K562 treated with DMSO at 1 percent for 24 hours (cell line): Measurements from ENCODE around the gene HOTAIR. TPM values are rescaled to one million over a fixed set of nuclear protein-coding genes. Genes with fewer than 3 reads are reported as not detected.

Experiments
- total RNA-seq: library from RNA; unstranded; fragments of 300-600 nt; gene quantifications from 2 replicates; pipeline ENCODE4 v1.2.3, GENCODE V29; 2022; ENCODE audit warnings: low read depth; ENCODE audit not compliant: insufficient read depth

The HOTAIR gene
- not detected in 2 replicates for total RNA-seq

GRCh38 chr12:53974084-53975063, at the start of gene HOTAIR:
Gene HOTAIR (minus strand): TSS chr12:53974954.

GRCh38 chr12:54000116-54001114, 25.7 kb upstream of the HOTAIR start, which contains the start of gene HOXC9:
Gene HOXC9 (plus strand): TSS chr12:54000161. CDS start chr12:54000189, 28 bp downstream.

DNA sequence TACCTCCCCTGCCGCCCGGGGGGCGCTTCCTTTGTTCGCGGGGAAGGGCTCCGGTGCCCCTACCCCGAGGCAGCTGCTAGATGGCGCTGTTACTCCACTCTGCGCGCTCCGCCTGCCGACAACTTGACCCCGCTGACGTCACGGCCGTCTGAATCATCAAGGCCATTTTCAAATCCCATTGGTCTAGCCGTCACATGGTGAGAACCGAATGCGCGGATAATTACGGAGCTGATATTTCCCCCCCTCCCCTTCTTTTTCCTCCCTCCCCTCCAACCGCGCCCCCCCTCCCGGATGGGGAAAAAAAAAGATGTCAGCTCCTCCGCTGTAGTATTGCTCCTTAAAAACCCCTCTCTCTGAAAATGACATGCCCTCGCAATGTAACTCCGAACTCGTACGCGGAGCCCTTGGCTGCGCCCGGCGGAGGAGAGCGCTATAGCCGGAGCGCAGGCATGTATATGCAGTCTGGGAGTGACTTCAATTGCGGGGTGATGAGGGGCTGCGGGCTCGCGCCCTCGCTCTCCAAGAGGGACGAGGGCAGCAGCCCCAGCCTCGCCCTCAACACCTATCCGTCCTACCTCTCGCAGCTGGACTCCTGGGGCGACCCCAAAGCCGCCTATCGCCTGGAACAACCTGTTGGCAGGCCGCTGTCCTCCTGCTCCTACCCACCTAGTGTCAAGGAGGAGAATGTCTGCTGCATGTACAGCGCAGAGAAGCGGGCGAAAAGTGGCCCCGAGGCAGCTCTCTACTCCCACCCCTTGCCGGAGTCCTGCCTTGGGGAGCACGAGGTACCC, 10.3 kb upstream of the HOTAIR start, which contains the start of gene HOXC10:
Gene HOXC10 (plus strand): TSS at position 246 of the 791 bp plus-strand sequence. CDS start 114 bp downstream, at position 360.

GRCh38 chr12:53972722-53973235, 2.0 kb downstream of the HOTAIR start, which contains the start of gene HOXC11:
Gene HOXC11 (plus strand): TSS chr12:53973126. CDS start chr12:53973242, 116 bp downstream.

DNA sequence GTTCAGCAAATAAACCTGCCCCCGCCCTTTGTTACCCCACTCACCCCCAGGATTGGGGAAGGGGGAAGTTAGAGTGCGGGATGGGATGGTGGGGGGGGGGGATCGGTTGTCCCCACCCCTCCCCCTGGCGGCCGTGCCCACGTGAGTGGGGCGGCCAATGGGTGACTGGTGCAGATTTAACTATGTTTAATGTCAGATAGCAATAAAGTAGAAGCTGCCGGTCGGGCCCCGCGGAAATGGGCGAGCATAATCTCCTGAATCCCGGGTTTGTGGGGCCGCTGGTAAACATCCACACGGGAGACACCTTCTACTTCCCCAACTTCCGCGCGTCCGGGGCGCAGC, 20.1 kb downstream of the HOTAIR start, which contains the start of gene HOXC12:
Gene HOXC12 (plus strand): TSS at position 210 of the 342 bp plus-strand sequence. CDS start 27 bp downstream, at position 237.

DNA sequence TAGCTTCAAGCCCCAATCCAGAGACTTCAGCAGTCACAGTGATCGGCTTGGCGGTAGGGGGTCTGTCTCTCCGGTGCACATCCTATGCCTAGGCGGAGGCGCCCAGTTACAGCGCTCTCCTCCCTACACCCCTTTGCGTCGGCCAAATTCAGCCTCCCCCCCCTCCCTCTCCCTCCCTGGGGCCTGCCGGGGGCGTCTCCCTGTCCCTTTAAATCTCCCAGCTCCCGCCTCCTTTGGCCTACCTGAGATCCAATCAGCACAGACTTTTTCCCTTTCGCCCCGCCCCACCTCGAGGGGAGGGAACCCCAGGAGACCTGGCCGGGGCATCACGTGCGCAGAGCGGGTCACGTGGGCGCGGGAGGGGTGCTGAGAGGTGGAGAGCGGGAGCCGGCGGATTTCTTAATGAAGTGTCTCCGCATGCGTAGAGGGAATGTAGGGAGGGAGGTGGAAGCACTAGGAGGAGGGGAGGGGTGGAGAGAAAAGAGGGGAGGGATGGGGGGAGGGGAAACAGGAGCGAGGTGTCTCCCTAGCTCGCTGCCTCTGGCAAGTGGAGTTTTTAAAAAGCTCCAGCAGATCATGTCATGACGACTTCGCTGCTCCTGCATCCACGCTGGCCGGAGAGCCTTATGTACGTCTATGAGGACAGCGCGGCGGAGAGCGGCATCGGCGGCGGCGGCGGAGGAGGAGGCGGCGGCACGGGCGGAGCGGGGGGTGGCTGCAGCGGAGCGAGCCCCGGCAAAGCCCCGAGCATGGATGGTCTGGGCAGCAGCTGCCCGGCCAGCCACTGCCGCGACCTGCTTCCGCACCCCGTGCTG, 36.2 kb downstream of the HOTAIR start, which contains the start of gene HOXC13:
Gene HOXC13 (plus strand): TSS at position 506 of the 815 bp plus-strand sequence. CDS start 76 bp downstream, at position 582.

Other genes with a start within 250 kb of the HOTAIR start
- gene CALCOCO1, start 247.5 kb downstream of the HOTAIR start, total RNA-seq = 37.8 and 38.3 TPM in 2 replicates
- not detected in 2 replicates for gene CISTR, start 223.0 kb downstream of the HOTAIR start, total RNA-seq
- 2.3 and 2.4 TPM in 2 replicates for gene HOXC13, start 36.1 kb downstream of the HOTAIR start, total RNA-seq
- gene HOXC12, start 20.1 kb downstream of the HOTAIR start, total RNA-seq = 1.2 and 1.5 TPM in 2 replicates
- not detected in 2 replicates for gene HOXC11, start 1.8 kb downstream of the HOTAIR start, total RNA-seq
- gene HOXC10, start 10.2 kb upstream of the HOTAIR start, total RNA-seq = 0.61 and 4.7 TPM in 2 replicates
- gene HOXC9, start 25.2 kb upstream of the HOTAIR start, total RNA-seq = 21.6 and 22.5 TPM in 2 replicates
- 0.14 TPM in 1 of 2 replicates, not detected in the other for gene HOXC8, start 34.0 kb upstream of the HOTAIR start, total RNA-seq
- 5.6 and 6.8 TPM in 2 replicates for gene HOXC6, start 53.5 kb upstream of the HOTAIR start, total RNA-seq
- not detected in 2 replicates for gene HOXC5, start 58.1 kb upstream of the HOTAIR start, total RNA-seq
- gene HOXC4, start 78.9 kb upstream of the HOTAIR start, total RNA-seq = 0.54 and 2.0 TPM in 2 replicates
- 37.1 and 41.5 TPM in 2 replicates for gene SMUG1, start 214.0 kb upstream of the HOTAIR start, total RNA-seq